Cardiac fibroblast (primary cell): ENCODE results near the gene DNAH1.
A peak's percentile ranks its signal among the peaks of the same experiment; 100 is the strongest.
"Not testable (repeated sequence)": the region's sequence is repeated elsewhere in the genome, so short reads cannot be mapped to it uniquely, and the experiment has no call there.

Experiments used
- DNase-seq, 2 donors: peaks; one replicate each; pipeline versions ENCODE4 v3.0.0 to v3.0.0-alpha.2; 2010; ENCODE audit warnings: low read depth in 2 of 2
- H3K4me3 ChIP-seq, 2 donors: replicated peaks in 1 of 2; 1 replicate in 1 of 2; 2 replicates in 1 of 2; pipeline ENCODE4 v1.5.1; 2011; ENCODE audit warnings: low read depth in 2 of 2, low read length in 2 of 2, mild to moderate bottlenecking in 2 of 2, moderate library complexity in 1 of 2
- CTCF ChIP-seq: IDR thresholded peaks from one replicate; pipeline ENCODE4 v1.5.1; 2011; ENCODE audit warnings: low read depth, mild to moderate bottlenecking, low read length, inconsistent platforms

DNAH1 gene

DNA sequence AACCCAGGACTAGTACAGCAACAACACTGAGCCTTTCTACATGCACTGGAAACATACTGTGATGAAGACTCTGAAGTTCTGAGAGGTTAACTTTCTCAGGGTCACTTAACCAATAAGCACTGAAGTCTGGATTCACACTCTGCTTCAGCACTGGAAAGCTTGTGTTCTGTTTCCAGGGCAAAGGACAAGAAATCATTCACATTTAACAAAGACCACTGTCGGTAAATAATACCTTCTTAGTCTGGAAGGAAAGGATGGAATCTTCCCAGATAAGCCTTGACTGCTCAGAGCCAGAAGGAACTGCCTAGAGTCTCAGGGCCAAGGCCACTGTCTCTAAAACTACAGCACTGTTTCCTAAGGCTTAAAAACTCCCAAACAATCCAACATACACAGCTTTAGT is 32.8 kb upstream of the DNAH1 start:
- no peak for TF ChIP-seq CTCF
- no peak for DNase-seq
- H3K4me3 ChIP-seq = no peak overlapping the region

DNA sequence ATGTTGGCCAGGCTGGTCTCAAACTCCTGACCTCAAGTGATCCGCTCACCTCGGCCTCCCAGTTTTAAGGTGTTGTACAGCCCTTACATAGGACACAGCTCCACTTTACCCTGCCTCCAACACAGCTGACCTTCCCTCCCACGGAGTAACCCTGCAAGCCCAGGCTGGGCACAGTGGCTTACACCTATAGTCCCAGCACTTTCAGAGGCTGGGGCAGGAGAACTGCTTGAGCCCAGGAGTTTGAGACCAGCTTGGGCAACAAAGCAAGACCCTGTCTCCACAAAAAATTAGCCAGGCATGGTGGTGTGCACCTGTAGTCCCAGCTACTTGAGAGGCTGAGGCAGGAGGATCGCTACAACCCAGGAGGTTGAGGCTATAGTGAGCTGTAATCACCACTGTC is 32.1 kb upstream of the DNAH1 start:
- H3K4me3 ChIP-seq, DNase-seq: not testable (repeated sequence)

- TF ChIP-seq CTCF = no peak
- peak overlapping the region; percentile 78 to 91 for H3K4me3 ChIP-seq
- peak; percentile 63 to 70 for DNase-seq
Observed at GRCh38 chr3:52286777-52287110, 29.4 kb upstream of the DNAH1 start.

DNA sequence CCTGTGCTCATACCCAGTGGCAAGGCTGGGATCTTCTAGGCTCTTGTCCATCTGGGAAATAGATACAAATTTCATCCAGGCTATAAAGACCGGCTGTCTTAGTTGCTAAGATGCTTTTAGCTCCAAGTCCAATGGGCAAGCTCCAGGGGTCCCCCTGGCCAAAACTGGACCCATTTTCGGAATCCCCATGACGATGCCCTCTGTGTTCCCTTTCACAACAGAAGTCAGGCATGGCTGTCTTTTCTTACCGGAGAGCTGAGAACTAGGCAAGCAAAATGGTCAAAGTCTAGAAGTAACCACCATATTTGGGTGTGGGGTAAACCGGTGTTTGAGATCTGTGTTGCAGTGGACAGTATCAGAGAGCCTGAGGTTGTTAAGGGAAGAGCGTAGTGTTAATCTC is 27.4 kb upstream of the DNAH1 start:
- DNase-seq = no peak
- peak overlapping the region; percentile 78 to 91 for H3K4me3 ChIP-seq
- no peak for TF ChIP-seq CTCF

DNA sequence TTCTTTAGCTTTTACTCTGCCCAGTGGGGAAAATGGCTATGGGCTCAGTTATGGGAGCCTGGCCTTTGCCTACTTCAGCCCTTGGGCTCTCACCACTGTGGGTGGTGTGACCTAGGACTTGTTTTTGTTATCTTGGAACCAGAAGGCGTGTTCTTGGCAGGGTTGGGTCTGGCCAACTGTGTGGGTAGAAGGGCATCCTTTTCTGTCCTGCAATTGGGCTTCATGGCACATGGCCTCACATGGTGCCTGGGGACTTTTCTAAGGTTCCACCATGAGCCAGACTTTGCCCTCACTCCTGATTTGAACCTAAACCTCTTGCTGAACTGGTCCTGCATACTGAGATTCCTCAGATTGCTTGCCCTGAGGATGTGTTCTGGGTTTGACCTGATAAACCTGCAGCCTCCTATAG is 26.8 kb upstream of the DNAH1 start:
- no peak for TF ChIP-seq CTCF
- no peak for DNase-seq
- no peak overlapping the region for H3K4me3 ChIP-seq

DNA sequence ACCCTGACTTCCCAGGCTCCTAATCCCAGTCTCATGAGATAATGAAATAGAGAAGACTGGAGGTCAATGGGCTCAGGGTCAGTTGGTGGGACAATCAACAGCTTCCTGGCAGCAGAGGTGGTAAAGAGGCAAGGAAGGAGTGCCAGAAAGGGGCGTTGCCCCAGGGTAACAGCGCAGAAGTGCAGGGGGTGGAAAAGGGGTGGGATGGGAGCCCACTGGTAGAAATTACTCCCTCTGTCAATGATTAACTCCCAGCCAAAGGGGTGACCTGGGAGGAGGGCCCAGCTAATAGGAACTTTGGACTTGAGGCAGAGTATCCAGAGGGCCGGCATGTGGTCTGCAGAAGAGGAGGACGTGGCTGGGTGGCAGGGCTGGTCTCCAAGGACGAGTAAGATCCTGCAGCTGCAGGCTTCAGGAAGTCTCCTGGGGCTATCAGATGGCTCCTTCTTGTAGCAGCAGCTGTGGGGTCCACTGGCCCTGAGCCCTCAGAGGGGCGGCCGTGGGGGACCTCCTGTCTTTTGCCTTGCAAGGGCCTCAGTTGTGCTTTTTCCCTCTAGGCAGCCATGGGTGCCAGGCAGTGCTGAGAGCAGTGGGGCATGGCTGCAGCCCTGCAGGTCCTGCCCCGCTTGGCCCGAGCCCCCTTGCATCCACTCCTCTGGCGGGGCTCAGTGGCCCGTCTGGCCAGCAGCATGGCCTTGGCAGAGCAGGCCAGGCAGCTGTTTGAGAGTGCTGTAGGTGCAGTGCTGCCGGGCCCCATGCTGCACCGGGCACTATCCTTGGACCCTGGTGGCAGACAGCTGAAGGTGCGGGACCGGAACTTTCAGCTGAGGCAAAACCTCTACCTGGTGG is 26.1 kb upstream of the DNAH1 start:
- no peak overlapping the region for H3K4me3 ChIP-seq
- DNase-seq = no peak
- peak; percentile 5 for TF ChIP-seq CTCF

- no peak for DNase-seq
- no peak overlapping the region for H3K4me3 ChIP-seq
- no peak for TF ChIP-seq CTCF
Observed at GRCh38 chr3:52290596-52291507, 25.3 kb upstream of the DNAH1 start.
